GM10248 (cell line): ENCODE measurements around the gene GMDS.

Source experiments
- CTCF ChIA-PET: fragments of 300-600 bp; sonication (Branson Sonifier 250); formaldehyde crosslinking; extraction: SDS; loops from one replicate; lab custom pipeline; 2021; ENCODE audit warnings: antibody characterized with exemption; lab: Yijun Ruan, JAX
- POLR2A ChIA-PET: fragments of 350-650 bp; sonication (Branson Sonifier 250); formaldehyde crosslinking; extraction: SDS; loops from one replicate; lab custom pipeline; 2020; ENCODE audit warnings: antibody characterized with exemption; lab: Yijun Ruan, JAX
- DNase-seq: peaks from one replicate; pipeline ENCODE4 v3.0.0; 2012; ENCODE audit errors: extremely low spot score
- CTCF ChIP-seq: IDR thresholded peaks from 2 replicates; pipeline ENCODE4 v1.5.1; 2012; ENCODE audit warnings: mild to moderate bottlenecking, low read depth; ENCODE audit errors: extremely low read depth, missing control alignments, control extremely low read depth

The GMDS gene

GRCh38 chr6:1787894-1788293 is 457.5 kb downstream of the GMDS start:
- CTCF ChIA-PET, result interaction anchor here (1.6 kb wide), 1 partner anchor 9 kb away, joined by 8 read pairs; no protein-coding TSS in a partner anchor
- POLR2A ChIA-PET, result no interaction called here
- DNase-seq, result no peak

DNA sequence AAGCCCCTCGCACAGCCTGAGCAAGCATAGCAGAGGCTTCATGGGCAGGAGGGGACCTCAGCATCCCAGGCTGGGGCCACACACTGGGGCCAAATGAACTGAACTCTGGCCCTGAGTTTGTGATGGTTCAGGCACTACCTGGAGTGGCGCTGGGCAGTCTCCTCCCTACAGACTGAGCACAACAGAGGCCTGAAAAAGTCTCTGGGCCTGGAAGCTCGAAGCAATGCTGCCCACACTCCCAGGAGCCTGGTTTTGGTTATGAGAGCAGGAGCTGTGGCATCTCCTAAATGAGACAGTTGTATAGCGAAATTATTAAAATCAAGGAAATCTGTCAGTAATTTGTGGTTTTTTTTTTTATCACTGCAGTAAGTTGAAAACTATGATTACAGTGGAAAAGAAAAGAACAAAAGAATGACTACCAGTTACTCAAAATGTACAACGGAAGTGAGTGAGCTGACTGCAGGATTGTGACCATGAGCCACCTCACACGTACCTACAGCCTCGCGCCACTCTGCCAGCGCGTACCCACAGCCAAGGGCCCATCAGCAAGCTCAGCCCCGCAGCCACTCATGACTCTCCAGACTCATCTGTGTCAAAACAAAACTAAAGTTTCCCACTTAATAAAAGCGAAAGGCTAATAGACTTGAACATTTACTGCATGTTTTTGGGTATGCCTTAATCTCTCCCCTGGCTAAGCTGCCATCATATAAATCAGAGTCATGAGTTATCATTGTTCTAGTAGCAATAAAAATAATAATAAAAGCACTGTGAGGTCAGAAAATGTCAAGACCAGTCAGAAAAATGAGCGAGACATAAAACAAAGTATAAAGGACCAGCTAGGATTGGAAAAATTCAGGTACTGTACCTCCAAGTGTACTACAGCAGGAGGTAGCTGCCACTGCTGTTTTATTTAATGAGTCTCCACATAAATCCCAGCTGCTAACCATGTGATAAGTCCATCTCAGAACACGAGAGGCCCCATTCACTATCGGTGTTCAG is 458.7 kb downstream of the GMDS start:
- no peak for TF ChIP-seq CTCF
- no peak for DNase-seq
- CTCF ChIA-PET, result interaction anchor here (1.6 kb wide), 1 partner anchor 10 kb away, joined by 8 read pairs; no protein-coding TSS in a partner anchor
- POLR2A ChIA-PET, result no interaction called here

More at GRCh38 chr6:1787894-1788293, 457.5 kb downstream of the GMDS start:
- TF ChIP-seq CTCF, result no peak

DNA sequence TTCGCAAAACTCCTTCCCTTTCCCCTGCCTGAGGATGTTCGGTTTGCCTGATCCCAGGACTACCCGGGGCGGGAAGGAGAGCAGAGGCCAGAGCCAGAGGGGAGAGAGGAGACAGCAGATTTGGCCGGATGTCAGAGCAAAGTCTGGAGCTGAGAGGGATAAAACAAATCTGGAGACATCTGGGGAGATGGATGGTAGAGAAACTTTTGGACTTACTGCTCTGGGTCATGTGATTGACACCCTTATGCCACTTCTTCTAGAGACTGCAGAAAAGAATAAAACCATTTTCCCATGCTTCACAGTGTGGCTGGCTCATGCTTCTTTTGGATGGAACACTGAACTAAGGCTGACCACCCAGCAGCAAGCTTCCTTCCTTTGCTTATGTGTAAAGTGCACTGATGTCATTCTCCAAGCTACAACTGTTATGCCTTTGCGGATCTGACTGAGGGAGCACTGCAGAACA is 461.0 kb downstream of the GMDS start:
- POLR2A ChIA-PET, result no interaction called here
- TF ChIP-seq CTCF, result no peak
- DNase-seq, result no peak
- CTCF ChIA-PET, result interaction anchor here (1.1 to 1.5 kb wide), 2 partner anchors 12 to 18 kb away, joined by 3 read pairs; no protein-coding TSS in a partner anchor

GRCh38 chr6:1781817-1782184 is 463.6 kb downstream of the GMDS start:
- POLR2A ChIA-PET, result no interaction called here
- TF ChIP-seq CTCF, result no peak
- DNase-seq, result no peak
- CTCF ChIA-PET, result no interaction called here

GRCh38 chr6:1781152-1781816 is 464.1 kb downstream of the GMDS start:
- DNase-seq, result no peak
- ChIA-PET POLR2A (no interaction called here), CTCF (no interaction called here)
- TF ChIP-seq CTCF, result no peak

- CTCF ChIA-PET, result no interaction called here
- POLR2A ChIA-PET, result no interaction called here
- no peak for TF ChIP-seq CTCF
- no peak for DNase-seq
Measured at GRCh38 chr6:1780251-1780867, 465.0 kb downstream of the GMDS start.
